HEK293 (cell line): ENCODE results near the gene CAB39.

Experiments used
- BCL11A ChIP-seq: fragments of 450-650 bp; formaldehyde crosslinking; IDR thresholded peaks from 2 replicates; pipeline ENCODE4 v1.5.1; 2016; ENCODE audit warnings: low read depth, missing biosample characterization, missing genetic modification characterization
- IKZF3 ChIP-seq: fragments of 450-650 bp; IDR thresholded peaks from 2 replicates; pipeline ENCODE4 v1.5.0; 2018; ENCODE audit warnings: missing biosample characterization, mild to moderate bottlenecking, missing genetic modification characterization, moderate library complexity
- KLF8 ChIP-seq: fragments of 450-650 bp; formaldehyde crosslinking; IDR thresholded peaks from 2 replicates; pipeline ENCODE4 v1.5.1; 2016; ENCODE audit warnings: missing biosample characterization, missing genetic modification characterization
- SCRT2 ChIP-seq: fragments of 450-650 bp; formaldehyde crosslinking; IDR thresholded peaks from 2 replicates; pipeline ENCODE4 v1.5.1; 2016; ENCODE audit warnings: missing biosample characterization, missing genetic modification characterization
- TCF7L2 ChIP-seq: IDR thresholded peaks from 2 replicates; pipeline ENCODE4 v1.6.1; 2011; ENCODE audit warnings: low read depth, mild to moderate bottlenecking, inconsistent platforms, low read length, moderate library complexity, borderline replicate concordance
- YY2 ChIP-seq: fragments of 450-650 bp; formaldehyde crosslinking; IDR thresholded peaks from 2 replicates; pipeline ENCODE4 v1.5.1; 2016; ENCODE audit warnings: missing biosample characterization, missing genetic modification characterization
- ZBTB20 ChIP-seq: fragments of 450-650 bp; formaldehyde crosslinking; IDR thresholded peaks from 2 replicates; pipeline ENCODE4 v1.5.1; 2016; ENCODE audit warnings: missing biosample characterization, missing genetic modification characterization
- ZBTB21 ChIP-seq: fragments of 450-650 bp; formaldehyde crosslinking; IDR thresholded peaks from 2 replicates; pipeline ENCODE4 v1.5.1; 2017; ENCODE audit warnings: missing biosample characterization, missing genetic modification characterization
- ZEB2 ChIP-seq: fragments of 450-650 bp; formaldehyde crosslinking; IDR thresholded peaks from 2 replicates; pipeline ENCODE4 v1.5.1; 2016; ENCODE audit warnings: missing biosample characterization, missing genetic modification characterization
- ZNF10 ChIP-seq: fragments of 450-650 bp; formaldehyde crosslinking; IDR thresholded peaks from 2 replicates; pipeline ENCODE4 v1.5.1; 2017; ENCODE audit warnings: missing biosample characterization, missing genetic modification characterization
- ZNF112 ChIP-seq: fragments of 450-650 bp; formaldehyde crosslinking; IDR thresholded peaks from 2 replicates; pipeline ENCODE4 v1.5.0; 2017; ENCODE audit warnings: missing biosample characterization, missing genetic modification characterization
- ZNF132 ChIP-seq: fragments of 450-650 bp; formaldehyde crosslinking; IDR thresholded peaks from 2 replicates; pipeline ENCODE4 v1.5.1; 2017; ENCODE audit warnings: missing biosample characterization, missing genetic modification characterization, borderline replicate concordance
- ZNF146 ChIP-seq: fragments of 450-650 bp; formaldehyde crosslinking; IDR thresholded peaks from 2 replicates; pipeline ENCODE4 v1.5.1; 2016; ENCODE audit warnings: missing biosample characterization, missing genetic modification characterization
- ZNF155 ChIP-seq: fragments of 450-650 bp; formaldehyde crosslinking; IDR thresholded peaks from 2 replicates; pipeline ENCODE4 v1.5.1; 2016; ENCODE audit warnings: missing biosample characterization, missing genetic modification characterization
- ZNF2 ChIP-seq: fragments of 450-650 bp; formaldehyde crosslinking; IDR thresholded peaks from 2 replicates; pipeline ENCODE4 v1.5.1; 2016; ENCODE audit warnings: missing biosample characterization, missing genetic modification characterization
- ZNF221 ChIP-seq: fragments of 450-650 bp; formaldehyde crosslinking; IDR thresholded peaks from 2 replicates; pipeline ENCODE4 v1.5.1; 2017; ENCODE audit warnings: missing biosample characterization, missing genetic modification characterization, borderline replicate concordance
- ZNF23 ChIP-seq: fragments of 450-650 bp; formaldehyde crosslinking; IDR thresholded peaks from 2 replicates; pipeline ENCODE4 v1.5.1; 2016; ENCODE audit warnings: missing biosample characterization, missing genetic modification characterization, borderline replicate concordance
- ZNF274 ChIP-seq, 2 experiments: fragments of 200-500 bp in 1 of 2; fragments of 450-650 bp in 1 of 2; sonication (Bioruptor generic) in 1 of 2; formaldehyde crosslinking in 1 of 2; IDR thresholded peaks; 2 replicates each; pipeline versions ENCODE4 v1.5.1 to v1.6.1; 2014 to 2016; ENCODE audit warnings: borderline replicate concordance in 1 of 2, inconsistent platforms in 1 of 2, low read length in 1 of 2, missing biosample characterization in 1 of 2, missing genetic modification characterization in 1 of 2
- ZNF341 ChIP-seq: fragments of 450-650 bp; formaldehyde crosslinking; IDR thresholded peaks from 2 replicates; pipeline ENCODE4; 2016; ENCODE audit warnings: low read depth, missing biosample characterization, missing genetic modification characterization
- ZNF555 ChIP-seq: fragments of 450-650 bp; formaldehyde crosslinking; conservative IDR thresholded peaks from 2 replicates; pipeline ENCODE4 v1.5.1; 2017; ENCODE audit warnings: missing biosample characterization, mild to moderate bottlenecking, missing genetic modification characterization, inconsistent platforms
- ZNF560 ChIP-seq: fragments of 450-650 bp; formaldehyde crosslinking; IDR thresholded peaks from 2 replicates; pipeline ENCODE4 v1.5.1; 2017; ENCODE audit warnings: missing biosample characterization, missing genetic modification characterization, borderline replicate concordance
- ZNF596 ChIP-seq: fragments of 450-650 bp; IDR thresholded peaks from 2 replicates; pipeline ENCODE4 v1.5.0; 2018; ENCODE audit warnings: missing biosample characterization, mild to moderate bottlenecking, missing genetic modification characterization, moderate library complexity
- ZNF600 ChIP-seq: fragments of 450-650 bp; formaldehyde crosslinking; IDR thresholded peaks from 2 replicates; pipeline ENCODE4 v1.5.1; 2016; ENCODE audit warnings: missing biosample characterization, missing genetic modification characterization
- ZNF621 ChIP-seq: fragments of 450-650 bp; formaldehyde crosslinking; IDR thresholded peaks from 2 replicates; pipeline ENCODE4 v1.5.1; 2017; ENCODE audit warnings: missing biosample characterization, missing genetic modification characterization
- ZNF626 ChIP-seq: fragments of 450-650 bp; sonication (Bioruptor Pico); formaldehyde crosslinking; IDR thresholded peaks from 2 replicates; pipeline ENCODE4 v1.5.1; 2018; ENCODE audit warnings: missing biosample characterization, missing genetic modification characterization, inconsistent platforms
- ZNF654 ChIP-seq: fragments of 450-650 bp; formaldehyde crosslinking; IDR thresholded peaks from 2 replicates; pipeline ENCODE4 v1.5.1; 2016; ENCODE audit warnings: low read depth, missing biosample characterization, missing genetic modification characterization
- ZNF670 ChIP-seq: fragments of 450-650 bp; formaldehyde crosslinking; IDR thresholded peaks from 2 replicates; pipeline ENCODE4 v1.5.1; 2016; ENCODE audit warnings: missing biosample characterization, missing genetic modification characterization, low read depth
- ZNF791 ChIP-seq: fragments of 450-650 bp; formaldehyde crosslinking; IDR thresholded peaks from 2 replicates; pipeline ENCODE4 v1.5.1; 2016; ENCODE audit warnings: missing biosample characterization, missing genetic modification characterization
- ZSCAN23 ChIP-seq: fragments of 450-650 bp; formaldehyde crosslinking; IDR thresholded peaks from 2 replicates; pipeline ENCODE4 v1.5.1; 2016; ENCODE audit warnings: missing biosample characterization, missing genetic modification characterization
- TF ChIP-seq, protein P1 (sequence below): fragments of 450-650 bp; formaldehyde crosslinking; IDR thresholded peaks from 2 replicates; pipeline ENCODE4; 2016; ENCODE audit warnings: missing biosample characterization, missing genetic modification characterization
- TF ChIP-seq, protein P2 (sequence below): fragments of 450-650 bp; formaldehyde crosslinking; IDR thresholded peaks from 2 replicates; pipeline ENCODE4 v1.5.1; 2017; ENCODE audit warnings: missing biosample characterization, mild to moderate bottlenecking, missing genetic modification characterization, moderate library complexity
- TF ChIP-seq, protein P3 (sequence below): fragments of 450-650 bp; formaldehyde crosslinking; IDR thresholded peaks from 2 replicates; pipeline ENCODE4 v1.5.1; 2016; ENCODE audit warnings: missing biosample characterization, missing genetic modification characterization
- TF ChIP-seq, protein P4 (sequence below): fragments of 450-650 bp; formaldehyde crosslinking; IDR thresholded peaks from 2 replicates; pipeline ENCODE4 v1.5.1; 2016; ENCODE audit warnings: missing biosample characterization, missing genetic modification characterization
- TF ChIP-seq, protein P5 (sequence below): fragments of 450-650 bp; formaldehyde crosslinking; IDR thresholded peaks from 2 replicates; pipeline ENCODE4 v1.5.1; 2017; ENCODE audit warnings: missing biosample characterization, missing genetic modification characterization

The CAB39 gene

DNA sequence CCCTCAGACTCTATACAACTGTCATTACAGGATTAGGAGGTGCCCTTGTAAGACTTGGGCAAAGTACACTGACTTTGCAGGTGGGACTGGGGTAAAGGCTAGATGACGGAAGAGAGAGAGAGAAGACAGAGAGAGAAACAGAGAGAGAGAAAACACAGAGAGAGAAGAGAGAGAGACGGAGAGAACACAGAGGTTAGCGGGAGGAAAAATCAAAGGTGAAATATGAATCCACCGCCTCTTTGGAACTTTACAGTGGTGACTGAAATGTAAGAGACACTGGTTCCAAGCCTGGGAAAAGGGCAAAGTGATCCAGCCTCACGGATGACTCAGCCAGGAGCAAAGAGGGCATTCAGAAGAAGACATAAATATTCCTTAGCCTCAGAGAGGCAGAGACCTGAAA lies 25.1 kb upstream of the CAB39 start (continued):
- TF ChIP-seq, protein P1, sequence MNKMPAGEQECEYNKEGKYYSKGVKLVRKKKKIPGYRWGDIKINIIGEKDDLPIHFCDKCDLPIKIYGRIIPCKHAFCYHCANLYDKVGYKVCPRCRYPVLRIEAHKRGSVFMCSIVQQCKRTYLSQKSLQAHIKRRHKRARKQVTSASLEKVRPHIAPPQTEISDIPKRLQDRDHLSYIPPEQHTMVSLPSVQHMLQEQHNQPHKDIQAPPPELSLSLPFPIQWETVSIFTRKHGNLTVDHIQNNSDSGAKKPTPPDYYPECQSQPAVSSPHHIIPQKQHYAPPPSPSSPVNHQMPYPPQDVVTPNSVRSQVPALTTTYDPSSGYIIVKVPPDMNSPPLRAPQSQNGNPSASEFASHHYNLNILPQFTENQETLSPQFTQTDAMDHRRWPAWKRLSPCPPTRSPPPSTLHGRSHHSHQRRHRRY: no peak
- TF ChIP-seq ZNF555 (tag by site-specific recombination) (no peak), SCRT2 (tag by site-specific recombination) (no peak), ZNF23 (no peak), ZNF600 (tag by site-specific recombination) (peak; percentile 52; the same call in 1 of the 2 replicates), ZNF155 (tag by site-specific recombination) (no peak), ZNF670 (tag by site-specific recombination) (no peak), ZNF626 (tag by site-specific recombination) (no peak), ZBTB21 (tag by site-specific recombination) (no peak), ZNF146 (no peak), ZNF2 (no peak), ZNF791 (tag by site-specific recombination) (no peak), ZSCAN23 (tag by site-specific recombination) (no peak), ZBTB20 (tag by site-specific recombination) (no peak), ZNF132 (tag by site-specific recombination) (no peak), ZNF221 (no peak), ZNF560 (tag by site-specific recombination) (no peak), TCF7L2 (peak; percentile 32; the same call in 1 of the 2 replicates), ZNF112 (no peak), ZNF341 (no peak), ZNF274 (IDR thresholded peaks at IDR 0.05; ENCODE audit: low read length) (no peak), ZNF274 (tag by site-specific recombination; IDR thresholded peaks at IDR 0.05; ENCODE audit: borderline replicate concordance) (no peak), ZNF596 (tag by site-specific recombination) (peak; percentile 75), ZNF621 (tag by site-specific recombination) (no peak), KLF8 (no peak), ZEB2 (tag by site-specific recombination) (no peak), ZNF10 (tag by site-specific recombination) (no peak), BCL11A (no peak), YY2 (no peak), ZNF654 (tag by site-specific recombination) (no peak), IKZF3 (tag by site-specific recombination) (no peak)
- TF ChIP-seq, protein P2, sequence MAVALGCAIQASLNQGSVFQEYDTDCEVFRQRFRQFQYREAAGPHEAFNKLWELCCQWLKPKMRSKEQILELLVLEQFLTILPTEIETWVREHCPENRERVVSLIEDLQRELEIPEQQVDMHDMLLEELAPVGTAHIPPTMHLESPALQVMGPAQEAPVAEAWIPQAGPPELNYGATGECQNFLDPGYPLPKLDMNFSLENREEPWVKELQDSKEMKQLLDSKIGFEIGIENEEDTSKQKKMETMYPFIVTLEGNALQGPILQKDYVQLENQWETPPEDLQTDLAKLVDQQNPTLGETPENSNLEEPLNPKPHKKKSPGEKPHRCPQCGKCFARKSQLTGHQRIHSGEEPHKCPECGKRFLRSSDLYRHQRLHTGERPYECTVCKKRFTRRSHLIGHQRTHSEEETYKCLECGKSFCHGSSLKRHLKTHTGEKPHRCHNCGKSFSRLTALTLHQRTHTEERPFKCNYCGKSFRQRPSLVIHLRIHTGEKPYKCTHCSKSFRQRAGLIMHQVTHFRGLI: no peak
- TF ChIP-seq, protein P3, sequence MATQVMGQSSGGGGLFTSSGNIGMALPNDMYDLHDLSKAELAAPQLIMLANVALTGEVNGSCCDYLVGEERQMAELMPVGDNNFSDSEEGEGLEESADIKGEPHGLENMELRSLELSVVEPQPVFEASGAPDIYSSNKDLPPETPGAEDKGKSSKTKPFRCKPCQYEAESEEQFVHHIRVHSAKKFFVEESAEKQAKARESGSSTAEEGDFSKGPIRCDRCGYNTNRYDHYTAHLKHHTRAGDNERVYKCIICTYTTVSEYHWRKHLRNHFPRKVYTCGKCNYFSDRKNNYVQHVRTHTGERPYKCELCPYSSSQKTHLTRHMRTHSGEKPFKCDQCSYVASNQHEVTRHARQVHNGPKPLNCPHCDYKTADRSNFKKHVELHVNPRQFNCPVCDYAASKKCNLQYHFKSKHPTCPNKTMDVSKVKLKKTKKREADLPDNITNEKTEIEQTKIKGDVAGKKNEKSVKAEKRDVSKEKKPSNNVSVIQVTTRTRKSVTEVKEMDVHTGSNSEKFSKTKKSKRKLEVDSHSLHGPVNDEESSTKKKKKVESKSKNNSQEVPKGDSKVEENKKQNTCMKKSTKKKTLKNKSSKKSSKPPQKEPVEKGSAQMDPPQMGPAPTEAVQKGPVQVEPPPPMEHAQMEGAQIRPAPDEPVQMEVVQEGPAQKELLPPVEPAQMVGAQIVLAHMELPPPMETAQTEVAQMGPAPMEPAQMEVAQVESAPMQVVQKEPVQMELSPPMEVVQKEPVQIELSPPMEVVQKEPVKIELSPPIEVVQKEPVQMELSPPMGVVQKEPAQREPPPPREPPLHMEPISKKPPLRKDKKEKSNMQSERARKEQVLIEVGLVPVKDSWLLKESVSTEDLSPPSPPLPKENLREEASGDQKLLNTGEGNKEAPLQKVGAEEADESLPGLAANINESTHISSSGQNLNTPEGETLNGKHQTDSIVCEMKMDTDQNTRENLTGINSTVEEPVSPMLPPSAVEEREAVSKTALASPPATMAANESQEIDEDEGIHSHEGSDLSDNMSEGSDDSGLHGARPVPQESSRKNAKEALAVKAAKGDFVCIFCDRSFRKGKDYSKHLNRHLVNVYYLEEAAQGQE (tag by site-specific recombination): no peak
- TF ChIP-seq, protein P4, sequence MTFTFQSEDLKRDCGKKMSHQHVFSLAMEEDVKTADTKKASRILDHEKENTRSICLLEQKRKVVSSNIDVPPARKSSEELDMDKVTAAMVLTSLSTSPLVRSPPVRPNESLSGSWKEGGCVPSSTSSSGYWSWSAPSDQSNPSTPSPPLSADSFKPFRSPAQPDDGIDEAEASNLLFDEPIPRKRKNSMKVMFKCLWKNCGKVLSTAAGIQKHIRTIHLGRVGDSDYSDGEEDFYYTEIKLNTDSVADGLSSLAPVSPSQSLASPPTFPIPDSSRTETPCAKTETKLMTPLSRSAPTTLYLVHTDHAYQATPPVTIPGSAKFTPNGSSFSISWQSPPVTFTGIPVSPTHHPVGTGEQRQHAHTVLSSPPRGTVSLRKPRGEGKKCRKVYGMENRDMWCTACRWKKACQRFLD (tag by site-specific recombination): no peak
- TF ChIP-seq, protein P5, sequence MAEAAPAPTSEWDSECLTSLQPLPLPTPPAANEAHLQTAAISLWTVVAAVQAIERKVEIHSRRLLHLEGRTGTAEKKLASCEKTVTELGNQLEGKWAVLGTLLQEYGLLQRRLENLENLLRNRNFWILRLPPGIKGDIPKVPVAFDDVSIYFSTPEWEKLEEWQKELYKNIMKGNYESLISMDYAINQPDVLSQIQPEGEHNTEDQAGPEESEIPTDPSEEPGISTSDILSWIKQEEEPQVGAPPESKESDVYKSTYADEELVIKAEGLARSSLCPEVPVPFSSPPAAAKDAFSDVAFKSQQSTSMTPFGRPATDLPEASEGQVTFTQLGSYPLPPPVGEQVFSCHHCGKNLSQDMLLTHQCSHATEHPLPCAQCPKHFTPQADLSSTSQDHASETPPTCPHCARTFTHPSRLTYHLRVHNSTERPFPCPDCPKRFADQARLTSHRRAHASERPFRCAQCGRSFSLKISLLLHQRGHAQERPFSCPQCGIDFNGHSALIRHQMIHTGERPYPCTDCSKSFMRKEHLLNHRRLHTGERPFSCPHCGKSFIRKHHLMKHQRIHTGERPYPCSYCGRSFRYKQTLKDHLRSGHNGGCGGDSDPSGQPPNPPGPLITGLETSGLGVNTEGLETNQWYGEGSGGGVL: no peak
